AG09309 (cell line): ENCODE measurements around the gene PCDHGB3.
"Not testable (repeated sequence)": the region's sequence is repeated elsewhere in the genome, so short reads cannot be mapped to it uniquely, and the experiment has no call there.

ENCODE experiments used
- DNase-seq: peaks from one replicate; pipeline ENCODE4 v3.0.0-alpha.2; 2010; ENCODE audit warnings: low read depth
- H3K4me3 ChIP-seq: 2 replicates; pipeline ENCODE4 v1.5.1; 2011; ENCODE audit warnings: mild to moderate bottlenecking, low read depth, low read length, moderate library complexity; ENCODE audit not compliant: control insufficient read depth
- TF ChIP-seq, protein P1 (sequence below): IDR thresholded peaks from 2 replicates; pipeline ENCODE4 v1.5.1; 2011; ENCODE audit warnings: mild to moderate bottlenecking, low read depth, low read length, inconsistent platforms; ENCODE audit not compliant: insufficient read depth, control insufficient read depth; ENCODE audit errors: missing control alignments

PCDHGB3 gene

DNA sequence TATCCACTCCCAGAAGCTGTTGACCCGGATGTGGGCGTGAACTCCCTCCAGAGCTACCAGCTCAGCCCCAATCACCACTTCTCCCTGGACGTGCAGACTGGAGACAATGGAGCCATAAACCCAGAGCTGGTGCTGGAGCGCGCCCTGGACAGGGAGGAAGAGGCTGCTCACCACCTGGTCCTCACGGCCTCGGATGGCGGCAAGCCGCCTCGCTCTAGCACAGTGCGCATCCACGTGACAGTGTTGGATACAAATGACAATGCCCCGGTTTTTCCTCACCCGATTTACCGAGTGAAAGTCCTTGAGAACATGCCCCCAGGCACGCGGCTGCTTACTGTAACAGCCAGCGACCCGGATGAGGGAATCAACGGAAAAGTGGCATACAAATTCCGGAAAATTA is 23.2 kb downstream of the PCDHGB3 start:
- TF ChIP-seq, protein P1, sequence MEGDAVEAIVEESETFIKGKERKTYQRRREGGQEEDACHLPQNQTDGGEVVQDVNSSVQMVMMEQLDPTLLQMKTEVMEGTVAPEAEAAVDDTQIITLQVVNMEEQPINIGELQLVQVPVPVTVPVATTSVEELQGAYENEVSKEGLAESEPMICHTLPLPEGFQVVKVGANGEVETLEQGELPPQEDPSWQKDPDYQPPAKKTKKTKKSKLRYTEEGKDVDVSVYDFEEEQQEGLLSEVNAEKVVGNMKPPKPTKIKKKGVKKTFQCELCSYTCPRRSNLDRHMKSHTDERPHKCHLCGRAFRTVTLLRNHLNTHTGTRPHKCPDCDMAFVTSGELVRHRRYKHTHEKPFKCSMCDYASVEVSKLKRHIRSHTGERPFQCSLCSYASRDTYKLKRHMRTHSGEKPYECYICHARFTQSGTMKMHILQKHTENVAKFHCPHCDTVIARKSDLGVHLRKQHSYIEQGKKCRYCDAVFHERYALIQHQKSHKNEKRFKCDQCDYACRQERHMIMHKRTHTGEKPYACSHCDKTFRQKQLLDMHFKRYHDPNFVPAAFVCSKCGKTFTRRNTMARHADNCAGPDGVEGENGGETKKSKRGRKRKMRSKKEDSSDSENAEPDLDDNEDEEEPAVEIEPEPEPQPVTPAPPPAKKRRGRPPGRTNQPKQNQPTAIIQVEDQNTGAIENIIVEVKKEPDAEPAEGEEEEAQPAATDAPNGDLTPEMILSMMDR, result no peak
- DNase-seq, result no peak

DNA sequence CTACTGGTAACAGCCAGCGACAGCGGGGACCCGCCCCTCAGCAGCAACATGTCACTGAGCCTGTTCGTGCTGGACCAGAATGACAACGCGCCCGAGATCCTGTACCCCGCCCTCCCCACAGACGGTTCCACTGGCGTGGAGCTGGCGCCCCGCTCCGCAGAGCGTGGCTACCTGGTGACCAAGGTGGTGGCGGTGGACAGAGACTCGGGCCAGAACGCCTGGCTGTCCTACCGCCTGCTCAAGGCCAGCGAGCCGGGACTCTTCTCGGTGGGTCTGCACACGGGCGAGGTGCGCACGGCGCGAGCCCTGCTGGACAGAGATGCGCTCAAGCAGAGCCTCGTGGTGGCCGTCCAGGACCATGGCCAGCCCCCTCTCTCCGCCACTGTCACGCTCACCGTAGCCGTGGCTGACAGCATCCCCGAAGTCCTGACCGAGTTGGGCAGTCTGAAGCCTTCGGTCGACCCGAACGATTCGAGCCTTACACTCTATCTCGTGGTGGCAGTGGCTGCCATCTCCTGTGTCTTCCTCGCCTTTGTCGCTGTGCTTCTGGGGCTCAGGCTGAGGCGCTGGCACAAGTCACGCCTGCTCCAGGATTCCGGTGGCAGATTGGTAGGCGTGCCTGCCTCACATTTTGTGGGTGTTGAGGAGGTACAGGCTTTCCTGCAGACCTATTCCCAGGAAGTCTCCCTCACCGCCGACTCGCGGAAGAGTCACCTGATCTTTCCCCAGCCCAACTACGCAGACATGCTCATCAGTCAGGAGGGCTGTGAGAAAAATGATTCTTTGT is 24.6 kb downstream of the PCDHGB3 start:
- not testable (repeated sequence) for H3K4me3 ChIP-seq, DNase-seq

More for the DNA sequence above, 23.2 kb downstream of the PCDHGB3 start:
- no peak overlapping the region for H3K4me3 ChIP-seq

DNA sequence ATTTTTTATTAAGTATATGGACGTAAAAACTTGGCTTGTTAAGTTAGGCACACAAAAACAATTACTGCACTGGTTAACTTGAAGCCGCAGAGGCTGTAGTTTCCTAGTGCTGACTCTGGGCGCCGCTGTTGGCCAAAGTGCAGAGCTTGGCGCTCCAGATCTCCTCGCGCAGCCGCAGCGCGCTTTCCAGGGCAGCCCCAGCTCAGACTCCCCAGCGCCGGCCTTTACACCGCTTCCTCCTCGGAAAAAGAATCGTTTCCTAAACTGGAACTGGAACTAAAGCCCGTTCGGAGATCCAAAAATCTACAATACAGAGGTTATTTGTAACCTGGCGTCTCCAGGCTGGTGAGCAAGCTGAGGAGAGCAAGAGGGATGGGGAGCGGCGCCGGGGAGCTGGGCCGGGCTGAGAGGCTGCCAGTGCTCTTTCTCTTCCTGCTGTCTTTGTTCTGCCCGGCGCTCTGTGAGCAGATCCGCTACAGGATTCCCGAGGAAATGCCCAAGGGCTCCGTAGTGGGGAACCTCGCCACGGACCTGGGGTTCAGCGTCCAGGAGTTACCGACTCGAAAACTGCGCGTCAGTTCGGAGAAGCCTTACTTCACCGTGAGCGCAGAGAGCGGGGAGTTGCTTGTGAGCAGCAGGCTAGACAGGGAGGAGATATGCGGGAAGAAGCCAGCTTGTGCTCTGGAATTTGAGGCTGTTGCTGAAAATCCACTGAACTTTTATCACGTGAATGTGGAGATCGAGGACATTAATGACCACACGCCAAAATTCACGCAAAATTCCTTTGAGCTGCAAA is 27.9 kb downstream of the PCDHGB3 start, which contains the start of gene PCDHGB5:
Gene PCDHGB5 (plus strand): TSS at position 192 of the 796 bp plus-strand sequence. CDS start 181 bp downstream, at position 373.
- DNase-seq, result not testable (repeated sequence)
- H3K4me3 ChIP-seq, result peak within 1 kb of the TSS; percentile 29
- TF ChIP-seq, protein P1, result peak; percentile 67

DNA sequence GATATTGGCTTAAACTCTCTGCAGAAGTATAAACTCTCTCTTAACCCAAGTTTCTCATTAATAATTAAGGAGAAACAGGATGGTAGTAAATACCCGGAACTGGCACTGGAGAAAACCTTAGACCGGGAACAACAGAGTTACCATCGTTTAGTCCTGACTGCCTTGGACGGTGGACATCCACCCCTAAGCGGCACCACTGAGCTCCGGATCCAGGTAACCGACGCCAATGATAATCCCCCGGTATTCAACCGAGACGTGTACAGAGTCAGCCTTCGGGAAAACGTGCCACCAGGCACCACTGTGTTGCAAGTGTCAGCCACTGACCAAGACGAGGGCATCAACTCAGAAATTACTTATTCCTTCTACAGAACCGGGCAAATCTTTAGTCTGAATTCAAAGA is 28.6 kb downstream of the PCDHGB3 start:
- H3K4me3 ChIP-seq, result no peak overlapping the region
- TF ChIP-seq, protein P1, result no peak

DNA sequence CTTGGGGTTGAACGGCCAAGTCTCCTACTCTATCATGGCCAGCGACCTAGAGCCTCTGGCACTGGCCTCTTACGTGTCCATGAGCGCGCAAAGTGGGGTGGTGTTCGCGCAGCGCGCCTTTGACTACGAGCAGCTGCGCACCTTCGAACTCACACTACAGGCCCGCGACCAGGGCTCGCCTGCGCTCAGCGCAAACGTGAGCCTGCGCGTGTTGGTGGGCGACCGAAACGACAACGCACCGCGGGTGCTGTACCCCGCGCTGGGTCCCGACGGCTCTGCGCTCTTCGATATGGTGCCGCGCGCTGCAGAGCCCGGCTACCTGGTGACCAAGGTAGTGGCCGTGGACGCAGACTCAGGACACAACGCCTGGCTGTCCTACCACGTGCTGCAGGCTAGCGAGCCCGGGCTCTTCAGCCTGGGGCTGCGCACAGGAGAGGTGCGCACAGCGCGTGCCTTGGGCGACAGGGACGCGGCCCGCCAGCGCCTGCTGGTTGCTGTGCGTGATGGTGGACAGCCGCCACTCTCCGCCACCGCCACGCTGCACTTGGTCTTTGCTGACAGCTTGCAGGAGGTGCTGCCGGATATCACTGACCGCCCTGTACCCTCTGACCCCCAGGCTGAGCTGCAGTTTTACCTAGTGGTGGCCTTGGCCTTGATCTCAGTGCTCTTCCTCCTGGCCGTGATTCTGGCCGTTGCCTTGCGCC is 29.7 kb downstream of the PCDHGB3 start:
- no peak for DNase-seq
- TF ChIP-seq, protein P1, result no peak
- no peak overlapping the region for H3K4me3 ChIP-seq

More for the DNA sequence above, 28.6 kb downstream of the PCDHGB3 start:
- no peak for DNase-seq

DNA sequence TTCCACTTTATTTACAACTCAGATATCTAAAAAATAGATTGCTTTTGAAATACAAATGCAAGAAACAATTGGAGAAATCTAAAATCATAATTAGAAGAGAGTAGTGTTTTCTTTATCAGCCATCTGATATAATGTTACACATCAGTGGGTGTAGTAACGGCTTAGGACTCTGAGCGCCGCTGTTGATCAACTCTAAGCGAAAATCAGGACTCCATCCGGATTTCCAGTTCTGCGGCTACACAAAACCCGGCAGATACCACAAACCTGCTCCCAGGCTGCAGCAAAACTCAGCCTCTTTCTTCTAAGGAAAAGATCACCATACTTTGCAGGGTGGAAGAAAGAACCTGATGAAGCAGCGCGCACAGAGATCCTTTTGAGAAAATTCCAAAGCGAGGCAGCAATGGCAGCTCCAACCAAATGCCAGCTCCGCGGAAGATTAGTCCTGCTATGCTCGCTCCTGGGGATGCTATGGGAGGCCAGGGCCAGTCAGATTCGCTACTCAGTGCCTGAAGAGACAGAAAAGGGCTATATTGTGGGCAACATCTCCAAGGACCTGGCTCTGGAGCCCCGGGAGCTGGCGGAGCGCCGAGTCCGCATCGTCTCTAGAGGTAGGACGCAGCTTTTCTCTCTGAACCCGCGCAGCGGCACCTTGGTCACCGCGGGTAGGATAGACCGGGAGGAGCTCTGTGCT is 32.7 kb downstream of the PCDHGB3 start, which contains the start of gene PCDHGA9:
Gene PCDHGA9 (plus strand): TSS at position 226 of the 691 bp plus-strand sequence. CDS start 175 bp downstream, at position 401.
- no peak for DNase-seq
- H3K4me3 ChIP-seq, result no peak within 1 kb of the TSS
- TF ChIP-seq, protein P1, result peak; percentile 33
